IPS-11a (cell line): ENCODE results near the gene SLC12A7.

Source experiments
- H3K4me3 ChIP-seq: one replicate; pipeline ENCODE4 v1.5.1; 2013; ENCODE audit warnings: low read depth, low read length, control low read depth

Gene SLC12A7

GRCh38 chr5:1141834-1142233, 30.0 kb upstream of the SLC12A7 start:
- H3K4me3 ChIP-seq: no peak overlapping the region

GRCh38 chr5:1140818-1141189, 28.9 kb upstream of the SLC12A7 start:
- no peak overlapping the region for H3K4me3 ChIP-seq

GRCh38 chr5:1140171-1140817, 28.4 kb upstream of the SLC12A7 start:
- no peak overlapping the region for H3K4me3 ChIP-seq

GRCh38 chr5:1139331-1140170, 27.7 kb upstream of the SLC12A7 start:
- H3K4me3 ChIP-seq: no peak overlapping the region

- H3K4me3 ChIP-seq: no peak overlapping the region
Observed at GRCh38 chr5:1138445-1139245, 26.8 kb upstream of the SLC12A7 start.

GRCh38 chr5:1137567-1138444, 25.9 kb upstream of the SLC12A7 start:
- no peak overlapping the region for H3K4me3 ChIP-seq

- no peak overlapping the region for H3K4me3 ChIP-seq
Observed at GRCh38 chr5:1136814-1137213, 25.0 kb upstream of the SLC12A7 start.

- no peak overlapping the region for H3K4me3 ChIP-seq
Observed at GRCh38 chr5:1135696-1136525, 24.0 kb upstream of the SLC12A7 start.

GRCh38 chr5:1134478-1134877, 22.6 kb upstream of the SLC12A7 start:
- H3K4me3 ChIP-seq: no peak overlapping the region

- no peak overlapping the region for H3K4me3 ChIP-seq
Observed at GRCh38 chr5:1133510-1134201, 21.8 kb upstream of the SLC12A7 start.

GRCh38 chr5:1133108-1133507, 21.2 kb upstream of the SLC12A7 start:
- H3K4me3 ChIP-seq: no peak overlapping the region

GRCh38 chr5:1132570-1132969, 20.7 kb upstream of the SLC12A7 start:
- no peak overlapping the region for H3K4me3 ChIP-seq

GRCh38 chr5:1131726-1132125, 19.9 kb upstream of the SLC12A7 start:
- H3K4me3 ChIP-seq: no peak overlapping the region

GRCh38 chr5:1131191-1131621, 19.3 kb upstream of the SLC12A7 start:
- no peak overlapping the region for H3K4me3 ChIP-seq

- H3K4me3 ChIP-seq: no peak overlapping the region
Observed at GRCh38 chr5:1130218-1130946, 18.5 kb upstream of the SLC12A7 start.

GRCh38 chr5:1129711-1130055, 17.8 kb upstream of the SLC12A7 start:
- no peak overlapping the region for H3K4me3 ChIP-seq

- H3K4me3 ChIP-seq: no peak overlapping the region
Observed at GRCh38 chr5:1128977-1129710, 17.3 kb upstream of the SLC12A7 start.
